Mononuclear cell (primary cell): Measurements from ENCODE around the gene IKZF3. TPM values are rescaled to one million over a fixed set of nuclear protein-coding genes. Genes with fewer than 3 reads are reported as not detected.
A peak's percentile ranks its signal among the peaks of the same experiment; 100 is the strongest.
"Not testable (repeated sequence)": the region's sequence is repeated elsewhere in the genome, so short reads cannot be mapped to it uniquely, and the experiment has no call there.

Experiments
- H3K27me3 ChIP-seq: 2 replicates; pipeline ENCODE4 v1.6.0; 2011; ENCODE audit warnings: low read length, control low read depth; ENCODE audit not compliant: insufficient read depth
- H3K4me1 ChIP-seq: 2 replicates; pipeline ENCODE4 v1.5.1; 2011; ENCODE audit warnings: mild to moderate bottlenecking, low read length, control low read depth; ENCODE audit not compliant: insufficient read depth
- H3K4me3 ChIP-seq: 2 replicates; pipeline ENCODE4 v1.5.1; 2011; ENCODE audit warnings: mild to moderate bottlenecking, low read length, moderate library complexity
- H3K9me3 ChIP-seq: 2 replicates; pipeline ENCODE4 v1.5.1; 2011; ENCODE audit warnings: low read depth, mild to moderate bottlenecking, control low read depth, low read length
- total RNA-seq: library from RNA; depleted of rRNA; stranded (reverse); fragments of >200 nt; gene quantifications from one replicate; pipeline ENCODE4 v1.2.3, GENCODE V29; 2012

The IKZF3 gene
- total RNA-seq, 1 donor: 47.5 TPM

DNA sequence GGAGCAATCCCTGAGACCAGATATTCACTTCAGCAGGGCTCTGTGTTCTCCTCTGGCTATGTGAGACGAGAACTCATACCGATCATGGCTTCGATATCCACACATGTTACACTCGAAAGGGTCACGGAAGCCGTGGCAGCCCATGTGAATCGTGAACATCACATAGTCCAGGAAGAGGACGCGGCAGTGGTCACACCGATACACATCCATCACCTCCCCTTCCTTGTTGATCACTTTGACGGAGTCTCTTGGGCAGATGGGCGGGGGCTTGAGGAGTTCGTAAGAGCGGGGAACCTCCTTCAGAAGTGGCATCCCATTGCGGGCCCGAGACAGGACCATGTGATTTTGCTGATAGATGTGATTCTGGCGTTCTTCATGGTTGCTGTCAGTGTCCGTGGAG is 98.3 kb downstream of the IKZF3 start:
- peaks cover 58% of the 10 kb centered on the region for H3K4me1 ChIP-seq

GRCh38 chr17:39765175-39765574 is 98.9 kb downstream of the IKZF3 start:
- Histone ChIP-seq H3K27me3 (no peaks in the 10 kb centered on the region), H3K9me3 (no peaks in the 10 kb centered on the region), H3K4me3 (no peak overlapping the region), H3K4me1 (peaks cover 52% of the 10 kb centered on the region)

More for the DNA sequence above, 98.3 kb downstream of the IKZF3 start:
- H3K9me3 ChIP-seq: no peaks in the 10 kb centered on the region
- no peak overlapping the region for H3K4me3 ChIP-seq
- H3K27me3 ChIP-seq: no peaks in the 10 kb centered on the region

DNA sequence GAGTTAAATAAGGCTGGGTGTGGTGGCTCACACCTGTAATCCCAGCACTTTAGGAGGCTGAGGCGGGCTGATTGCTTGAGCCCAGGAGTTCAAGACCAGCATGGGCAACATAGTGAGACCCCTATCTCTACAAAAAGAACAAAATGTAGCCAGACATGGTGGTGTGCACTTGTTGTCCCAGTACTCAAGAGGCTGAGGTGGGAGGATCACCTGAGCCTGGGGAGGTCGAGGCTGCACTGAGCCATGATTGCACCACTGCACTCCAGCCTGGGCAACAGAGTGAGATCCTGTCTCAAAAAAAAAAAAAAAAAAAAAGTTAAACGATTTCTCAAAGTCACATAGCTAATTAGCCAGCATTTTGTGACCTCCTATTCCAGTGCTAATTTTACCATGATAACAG is 99.9 kb downstream of the IKZF3 start:
- H3K4me1 ChIP-seq: peaks cover 50% of the 10 kb centered on the region
- not testable (repeated sequence) for H3K27me3 ChIP-seq, H3K9me3 ChIP-seq, H3K4me3 ChIP-seq

DNA sequence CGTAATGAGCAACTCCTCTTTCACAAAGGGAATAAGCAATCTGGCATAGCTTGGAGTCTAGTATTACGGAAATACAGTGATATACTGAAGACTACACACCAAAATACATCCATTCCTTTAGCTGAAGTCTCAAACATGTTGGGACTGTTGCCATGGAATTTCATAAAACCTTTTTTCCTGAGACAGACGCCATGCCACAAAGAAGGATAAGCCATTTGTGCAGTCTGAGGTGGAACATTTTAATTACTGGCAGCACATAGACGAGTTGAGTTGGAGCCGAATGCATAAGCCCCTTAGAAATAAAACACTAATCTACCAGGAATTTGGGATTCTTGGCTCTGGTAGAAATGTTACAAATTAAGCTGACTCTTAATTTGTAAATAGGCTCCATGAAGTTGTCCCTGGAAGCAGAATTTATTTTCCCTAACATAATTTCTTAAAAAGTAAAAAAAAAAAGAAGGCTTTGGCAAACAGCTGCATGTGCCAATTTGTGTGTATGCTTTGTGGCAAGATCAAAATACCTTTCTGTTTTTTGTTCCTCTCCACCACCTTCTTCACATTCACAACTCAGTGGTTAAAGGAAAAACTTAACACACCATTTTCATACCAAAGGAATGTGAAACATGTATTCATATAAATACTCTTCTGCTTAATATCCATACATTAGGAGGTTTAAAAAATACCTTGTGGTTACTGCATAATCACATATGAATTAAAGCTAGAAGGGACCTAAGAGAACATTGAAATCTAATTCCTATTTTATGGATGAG is 100.9 kb downstream of the IKZF3 start:
- Histone ChIP-seq H3K27me3 (no peaks in the 10 kb centered on the region), H3K9me3 (no peaks in the 10 kb centered on the region), H3K4me1 (peaks cover 51% of the 10 kb centered on the region), H3K4me3 (no peak overlapping the region)

DNA sequence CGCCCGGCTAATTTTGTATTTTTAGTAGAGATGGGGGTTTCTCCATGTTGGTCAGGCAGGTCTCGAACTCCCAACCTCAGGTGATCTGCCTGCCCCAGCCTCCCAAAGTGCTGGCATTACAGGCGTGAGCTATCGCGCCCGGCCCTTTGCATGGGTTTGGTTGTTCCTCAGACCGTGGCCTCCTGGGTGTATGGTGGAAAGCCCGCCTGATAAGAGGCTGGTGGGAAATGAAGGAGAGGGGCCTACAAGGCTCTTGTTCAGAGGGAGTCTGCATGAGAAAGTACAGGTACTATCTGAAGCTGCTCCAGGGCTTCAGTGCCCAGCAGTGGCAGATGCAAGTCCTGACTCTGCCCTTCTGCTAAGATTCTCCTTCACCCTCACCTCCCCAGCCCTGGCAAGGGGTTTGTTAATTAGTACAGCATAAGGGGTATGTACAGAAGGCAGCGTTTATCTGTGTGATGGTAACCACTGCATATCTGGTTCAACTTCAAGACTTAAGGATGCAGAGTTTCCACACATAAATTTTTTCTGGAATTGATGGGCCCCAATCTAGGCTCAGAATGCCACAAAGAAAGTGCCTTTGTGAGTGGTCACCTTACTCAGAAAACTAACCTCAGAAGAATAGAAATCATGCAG is 102.1 kb downstream of the IKZF3 start:
- peaks cover 51% of the 10 kb centered on the region for H3K4me1 ChIP-seq

GRCh38 chr17:39759204-39759603 is 104.9 kb downstream of the IKZF3 start:
- H3K4me1 ChIP-seq: peaks cover 54% of the 10 kb centered on the region
- H3K9me3 ChIP-seq: no peaks in the 10 kb centered on the region
- H3K27me3 ChIP-seq: no peaks in the 10 kb centered on the region
- no peak overlapping the region for H3K4me3 ChIP-seq

More for the DNA sequence above, 102.1 kb downstream of the IKZF3 start:
- H3K27me3 ChIP-seq: no peaks in the 10 kb centered on the region
- H3K4me3 ChIP-seq: no peak overlapping the region
- no peaks in the 10 kb centered on the region for H3K9me3 ChIP-seq

DNA sequence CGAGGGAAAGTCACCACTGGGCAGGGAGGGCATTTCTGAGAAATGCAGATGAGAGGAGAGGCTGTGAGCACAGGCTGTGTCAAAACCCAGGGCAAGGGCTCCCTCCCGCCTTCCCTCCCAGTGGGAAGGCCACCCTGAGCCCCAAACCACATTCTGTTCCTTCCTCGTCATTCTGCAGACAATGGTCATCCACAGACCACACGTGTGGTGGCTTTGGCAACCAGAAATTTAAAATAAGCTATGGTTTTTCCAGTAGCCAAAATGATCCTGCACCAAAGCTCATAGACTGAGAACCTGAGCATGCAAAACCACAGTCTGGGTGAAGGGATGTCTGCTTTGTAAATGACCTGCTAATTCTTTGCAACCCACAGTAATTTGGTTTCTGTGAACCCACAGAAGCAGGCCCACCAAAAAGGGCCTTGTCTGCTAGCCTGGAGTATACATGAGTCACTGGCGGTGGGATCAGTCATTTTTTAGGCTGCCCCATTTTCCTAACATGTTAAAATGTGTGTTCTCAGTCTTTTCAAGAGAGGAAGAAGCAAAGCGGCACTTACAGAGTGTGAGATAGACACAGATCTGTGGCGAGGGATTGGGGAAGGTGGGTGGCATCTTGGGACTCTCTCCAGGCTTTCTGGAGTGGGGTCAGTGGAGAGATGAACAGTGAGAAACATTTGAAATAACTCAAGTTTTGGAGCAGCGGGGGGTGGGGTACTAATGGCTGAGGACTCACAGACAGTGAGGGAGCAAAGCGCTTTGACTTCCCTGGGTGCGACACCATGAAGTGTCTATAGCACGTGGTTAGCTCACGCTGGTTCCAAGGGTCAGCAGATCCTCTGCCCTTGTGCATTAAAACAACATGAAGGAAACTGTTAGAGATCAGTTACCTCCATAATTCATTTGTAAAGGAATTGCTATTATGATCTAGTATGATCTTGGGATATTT is 105.9 kb downstream of the IKZF3 start:
- Histone ChIP-seq H3K4me1 (peaks cover 62% of the 10 kb centered on the region), H3K9me3 (no peaks in the 10 kb centered on the region), H3K27me3 (no peaks in the 10 kb centered on the region), H3K4me3 (no peak overlapping the region)

- H3K9me3 ChIP-seq: no peaks in the 10 kb centered on the region
- H3K4me1 ChIP-seq: peaks cover 69% of the 10 kb centered on the region
- no peak overlapping the region for H3K4me3 ChIP-seq
- H3K27me3 ChIP-seq: no peaks in the 10 kb centered on the region
Measured at GRCh38 chr17:39757176-39757662, 106.9 kb downstream of the IKZF3 start.

DNA sequence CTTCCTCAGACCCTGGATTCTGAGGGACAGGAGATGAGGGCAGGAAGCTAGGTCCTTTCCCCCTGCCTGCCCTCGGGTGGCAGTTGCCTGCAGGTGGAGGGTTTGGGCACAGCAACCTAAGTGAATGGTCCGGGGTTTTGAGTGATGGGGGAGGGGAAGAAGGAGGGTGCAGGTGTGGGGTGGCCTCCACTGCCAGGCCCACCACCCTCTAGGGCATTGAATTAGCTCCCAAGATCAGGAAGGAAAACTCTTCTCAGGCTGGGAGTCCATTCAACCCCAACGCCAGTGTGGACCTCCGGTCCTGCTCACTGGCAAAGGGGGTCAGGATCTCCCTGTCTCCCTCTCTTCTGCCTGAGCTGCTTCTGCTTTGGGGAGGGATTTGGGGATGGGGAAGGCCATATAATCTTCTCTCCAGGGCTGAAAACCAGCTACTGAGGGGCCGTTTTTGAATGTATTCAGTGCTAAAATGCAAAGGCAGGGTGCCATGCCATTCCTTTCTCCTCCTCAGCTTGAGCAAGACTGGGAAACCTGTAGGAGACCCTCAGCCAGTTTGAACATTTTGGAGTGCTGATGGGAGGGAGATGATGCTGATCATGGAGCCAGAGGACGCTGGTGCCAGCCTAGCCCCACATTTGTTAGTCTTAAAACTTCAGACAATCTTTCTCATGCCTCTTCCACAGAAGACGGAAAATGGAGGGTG is 107.6 kb downstream of the IKZF3 start:
- Histone ChIP-seq H3K9me3 (no peaks in the 10 kb centered on the region), H3K27me3 (no peaks in the 10 kb centered on the region), H3K4me3 (no peak overlapping the region), H3K4me1 (peaks cover 69% of the 10 kb centered on the region)

DNA sequence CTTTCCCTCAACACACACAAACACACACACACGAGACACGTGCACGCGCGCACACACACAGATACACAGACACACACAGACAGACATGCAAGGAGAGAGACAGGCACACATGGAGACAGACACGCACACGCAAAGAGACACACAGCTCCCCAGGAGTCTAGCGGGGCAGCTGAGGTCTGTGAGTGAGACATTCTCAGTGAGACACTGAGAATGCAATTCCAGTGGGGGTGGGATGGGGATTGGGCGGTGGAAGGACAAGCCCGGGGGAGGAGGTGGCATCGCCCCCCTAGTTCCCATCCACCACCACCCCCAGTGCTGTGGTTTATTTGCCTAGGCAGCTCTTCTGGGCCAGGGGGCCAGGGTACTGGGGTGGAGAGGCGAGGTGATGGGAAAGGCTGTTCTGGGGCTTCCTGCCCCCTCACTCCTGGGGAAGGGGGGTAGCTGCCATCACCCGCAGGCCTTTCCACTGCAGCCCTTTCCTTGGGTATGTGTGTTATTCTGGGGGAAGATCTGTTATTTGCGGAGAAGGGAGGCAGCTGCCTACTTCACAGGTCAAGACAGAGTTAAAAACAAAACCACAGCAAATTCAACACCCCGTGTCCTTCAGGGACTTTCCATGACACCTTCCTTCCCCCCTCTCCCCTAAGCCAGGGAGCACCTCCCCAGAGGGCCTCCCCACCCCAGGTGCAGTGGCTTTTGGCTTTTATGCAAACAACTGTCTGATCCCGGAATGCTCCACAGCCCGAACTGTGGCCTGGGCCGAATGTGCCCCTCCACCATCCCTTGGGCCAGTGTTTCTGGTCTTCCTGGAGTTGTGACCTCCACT is 108.3 kb downstream of the IKZF3 start:
- Histone ChIP-seq H3K9me3 (no peaks in the 10 kb centered on the region), H3K27me3 (no peaks in the 10 kb centered on the region), H3K4me3 (no peak overlapping the region), H3K4me1 (peaks cover 69% of the 10 kb centered on the region)

- no peaks in the 10 kb centered on the region for H3K9me3 ChIP-seq
- no peaks in the 10 kb centered on the region for H3K27me3 ChIP-seq
- H3K4me1 ChIP-seq: peaks cover 69% of the 10 kb centered on the region
- H3K4me3 ChIP-seq: peak overlapping the region; percentile 54
Measured at GRCh38 chr17:39754958-39755553, 109.1 kb downstream of the IKZF3 start.

GRCh38 chr17:39754161-39754957 is 109.8 kb downstream of the IKZF3 start:
- Histone ChIP-seq H3K27me3 (no peaks in the 10 kb centered on the region), H3K4me3 (peak overlapping the region; percentile 54), H3K9me3 (no peaks in the 10 kb centered on the region), H3K4me1 (peaks cover 63% of the 10 kb centered on the region)
